Measurements from ENCODE around the gene FARP1.

Gene FARP1

GRCh38 chr13:98141509-98142379, 1.1 kb upstream of the FARP1 start:
- no peak for DNase-seq

- no peak for DNase-seq
These were observed 261 bp downstream of the FARP1 start for GRCh38 chr13:98143157-98143553.

- DNase-seq, result no peak
These were observed 720 bp downstream of the FARP1 start for GRCh38 chr13:98143601-98144026.

GRCh38 chr13:98144027-98144741, 1.3 kb downstream of the FARP1 start:
- DNase-seq, result no peak

- no peak for DNase-seq
These were observed 2.0 kb downstream of the FARP1 start for GRCh38 chr13:98144801-98145350.

GRCh38 chr13:98147521-98147920, 4.6 kb downstream of the FARP1 start:
- no peak for DNase-seq

- DNase-seq, result no peak
These were observed 8.1 kb downstream of the FARP1 start for GRCh38 chr13:98150832-98151479.

GRCh38 chr13:98155475-98156109, 12.7 kb downstream of the FARP1 start:
- peak; percentile 33 for DNase-seq

- DNase-seq, result no peak
These were observed 13.4 kb downstream of the FARP1 start for GRCh38 chr13:98156259-98156658.

GRCh38 chr13:98157188-98157587, 14.3 kb downstream of the FARP1 start:
- no peak for DNase-seq

GRCh38 chr13:98157609-98158008, 14.7 kb downstream of the FARP1 start:
- no peak for DNase-seq

- no peak for DNase-seq
These were observed 15.4 kb downstream of the FARP1 start for GRCh38 chr13:98158172-98158899.

GRCh38 chr13:98162935-98163334, 20.0 kb downstream of the FARP1 start:
- DNase-seq, result no peak

- DNase-seq, result no peak
These were observed 26.4 kb downstream of the FARP1 start for GRCh38 chr13:98169331-98169730.

GRCh38 chr13:98171900-98172589, 29.2 kb downstream of the FARP1 start:
- peak; percentile 39 for DNase-seq

- DNase-seq, result peak; percentile 32
These were observed 29.9 kb downstream of the FARP1 start for GRCh38 chr13:98172590-98173422.

GRCh38 chr13:98173431-98174152, 30.7 kb downstream of the FARP1 start:
- peak; percentile 75 for DNase-seq

- no peak for DNase-seq
These were observed 31.4 kb downstream of the FARP1 start for GRCh38 chr13:98174307-98174706.

- DNase-seq, result no peak
These were observed 32.1 kb downstream of the FARP1 start for GRCh38 chr13:98175043-98175442.

GRCh38 chr13:98175823-98176222, 32.9 kb downstream of the FARP1 start:
- DNase-seq, result no peak

Data from NCI-H226 (cell line).